Measurements from ENCODE around the gene HHAT.

Gene HHAT

GRCh38 chr1:210588357-210588756 is 259.7 kb downstream of the HHAT start:
- TF ChIP-seq, protein P1, sequence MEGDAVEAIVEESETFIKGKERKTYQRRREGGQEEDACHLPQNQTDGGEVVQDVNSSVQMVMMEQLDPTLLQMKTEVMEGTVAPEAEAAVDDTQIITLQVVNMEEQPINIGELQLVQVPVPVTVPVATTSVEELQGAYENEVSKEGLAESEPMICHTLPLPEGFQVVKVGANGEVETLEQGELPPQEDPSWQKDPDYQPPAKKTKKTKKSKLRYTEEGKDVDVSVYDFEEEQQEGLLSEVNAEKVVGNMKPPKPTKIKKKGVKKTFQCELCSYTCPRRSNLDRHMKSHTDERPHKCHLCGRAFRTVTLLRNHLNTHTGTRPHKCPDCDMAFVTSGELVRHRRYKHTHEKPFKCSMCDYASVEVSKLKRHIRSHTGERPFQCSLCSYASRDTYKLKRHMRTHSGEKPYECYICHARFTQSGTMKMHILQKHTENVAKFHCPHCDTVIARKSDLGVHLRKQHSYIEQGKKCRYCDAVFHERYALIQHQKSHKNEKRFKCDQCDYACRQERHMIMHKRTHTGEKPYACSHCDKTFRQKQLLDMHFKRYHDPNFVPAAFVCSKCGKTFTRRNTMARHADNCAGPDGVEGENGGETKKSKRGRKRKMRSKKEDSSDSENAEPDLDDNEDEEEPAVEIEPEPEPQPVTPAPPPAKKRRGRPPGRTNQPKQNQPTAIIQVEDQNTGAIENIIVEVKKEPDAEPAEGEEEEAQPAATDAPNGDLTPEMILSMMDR (IDR thresholded peaks at IDR 0.05; ENCODE audit: insufficient read depth, low read length, missing control alignments): no peak
- ChIA-PET CTCF (interaction anchor here (1.1 to 14.1 kb wide), 6 partner anchors 9 to 547 kb away, joined by 3 to 363 read pairs (median 19); partner anchors contain the start of gene KCNH1), POLR2A (interaction anchor here (1.8 kb wide), 1 partner anchor 9 kb away, joined by 6 read pairs; no protein-coding TSS in a partner anchor)
- no peak overlapping the region for H3K4me3 ChIP-seq (ENCODE audit: low read depth, low read length)
- DNase-seq (ENCODE audit: low read depth, low spot score): no peak

DNA sequence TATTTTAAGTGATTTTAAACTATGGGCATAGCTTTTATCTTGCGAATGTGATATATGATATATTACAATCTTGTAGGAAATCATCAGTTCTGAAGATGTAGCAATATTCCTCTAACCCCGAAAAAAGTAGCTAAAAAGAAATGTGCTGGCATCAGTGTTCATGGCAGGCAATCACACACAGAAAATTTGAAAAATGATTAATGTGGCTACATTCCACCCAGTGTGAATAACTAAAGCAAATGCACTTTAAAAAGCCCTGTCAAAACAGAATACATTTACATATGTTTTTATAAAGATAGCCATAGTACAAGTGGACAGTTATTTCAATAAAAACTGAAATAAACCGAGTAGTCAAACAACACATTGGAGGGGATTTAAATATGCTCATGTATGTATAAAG is 260.2 kb downstream of the HHAT start:
- DNase-seq (ENCODE audit: low read depth, low spot score): no peak
- ChIA-PET CTCF (interaction anchor here (1.2 to 14.1 kb wide), 8 partner anchors 9 to 547 kb away, joined by 3 to 363 read pairs (median 10); partner anchors contain the start of gene KCNH1), POLR2A (interaction anchor here (1.8 kb wide), 1 partner anchor 9 kb away, joined by 6 read pairs; no protein-coding TSS in a partner anchor)
- H3K4me3 ChIP-seq (ENCODE audit: low read depth, low read length): no peak overlapping the region
- TF ChIP-seq, protein P1 (IDR thresholded peaks at IDR 0.05; ENCODE audit: insufficient read depth, low read length, missing control alignments): no peak

DNA sequence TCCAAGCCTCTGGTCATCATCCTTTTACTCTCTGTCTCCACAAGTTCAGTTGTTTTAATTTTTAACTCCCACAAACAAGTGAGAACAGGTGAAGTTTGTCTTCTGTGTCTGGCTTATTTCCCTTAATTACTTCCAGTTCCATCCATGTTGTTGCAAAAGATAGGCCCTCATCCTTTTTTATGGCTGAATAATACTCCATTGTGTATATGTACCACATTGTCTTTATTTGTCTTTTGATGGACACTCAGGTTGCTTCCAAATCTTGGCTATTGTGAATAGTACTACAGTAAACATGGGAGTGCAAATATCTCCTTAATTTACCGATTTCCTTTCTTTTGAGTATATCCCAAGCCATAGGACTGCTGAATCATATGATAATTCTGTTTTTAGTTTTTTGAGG is 262.5 kb downstream of the HHAT start:
- no peak for DNase-seq (ENCODE audit: low read depth, low spot score)
- TF ChIP-seq, protein P1 (IDR thresholded peaks at IDR 0.05; ENCODE audit: insufficient read depth, low read length, missing control alignments): no peak
- ChIA-PET CTCF (interaction anchor here (14.1 kb wide), 1 partner anchor 544 kb away, joined by 363 read pairs; the partner anchor contains the start of gene KCNH1), POLR2A (no interaction called here)
- no peak overlapping the region for H3K4me3 ChIP-seq (ENCODE audit: low read depth, low read length)

DNA sequence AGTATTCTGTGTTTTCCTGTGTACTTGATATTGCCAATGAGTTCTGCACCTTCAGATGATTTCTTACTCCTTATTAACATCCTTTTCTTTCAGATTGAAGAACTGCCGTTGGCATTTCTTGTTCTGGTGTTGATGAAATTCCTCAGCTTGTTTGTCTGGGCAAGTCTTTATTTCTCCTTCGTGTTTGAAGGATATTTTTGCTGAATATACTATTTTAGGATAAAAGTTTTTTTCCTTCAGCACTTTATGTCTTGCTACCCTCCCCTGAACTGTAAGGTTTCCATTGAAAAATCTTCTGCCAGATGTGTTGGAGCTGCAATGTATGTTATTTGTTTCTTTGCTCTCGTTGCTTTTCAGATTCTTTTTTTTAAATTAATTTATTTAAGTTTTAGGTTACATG is 265.9 kb downstream of the HHAT start:
- H3K4me3 ChIP-seq (ENCODE audit: low read depth, low read length): no peak overlapping the region
- ChIA-PET POLR2A (no interaction called here), CTCF (interaction anchor here (14.1 kb wide), 1 partner anchor 541 kb away, joined by 363 read pairs; the partner anchor contains the start of gene KCNH1)
- no peak for DNase-seq (ENCODE audit: low read depth, low spot score)
- TF ChIP-seq, protein P1 (IDR thresholded peaks at IDR 0.05; ENCODE audit: insufficient read depth, low read length, missing control alignments): no peak

DNA sequence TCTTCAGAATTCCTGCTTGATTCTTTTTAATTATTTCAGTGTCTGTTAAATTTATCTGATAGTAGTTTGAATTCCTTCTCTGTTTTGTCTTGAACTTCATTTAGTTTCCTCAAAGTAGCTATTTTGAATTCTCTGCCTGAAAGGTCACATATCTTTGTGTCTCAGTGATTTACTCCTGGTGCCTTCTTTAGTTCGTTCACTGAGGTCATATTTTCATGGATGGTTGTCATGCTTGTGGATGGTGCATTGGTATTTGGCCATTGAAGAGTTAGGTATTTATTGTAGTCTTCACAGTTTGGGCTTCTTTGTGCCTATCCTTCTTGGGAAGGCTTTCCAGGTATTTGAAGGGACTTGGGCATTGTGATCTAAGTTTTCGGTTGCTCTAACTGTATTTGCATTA is 267.9 kb downstream of the HHAT start:
- H3K4me3 ChIP-seq (ENCODE audit: low read depth, low read length): no peak overlapping the region
- ChIA-PET POLR2A (interaction anchor here (0.9 kb wide), 1 partner anchor 103 kb away, joined by 3 read pairs; no protein-coding TSS in a partner anchor), CTCF (interaction anchor here (1.0 to 6.4 kb wide), 6 partner anchors 8 to 538 kb away, joined by 3 to 29 read pairs (median 12); partner anchors contain the start of gene KCNH1)
- DNase-seq (ENCODE audit: low read depth, low spot score): no peak
- TF ChIP-seq, protein P1 (IDR thresholded peaks at IDR 0.05; ENCODE audit: insufficient read depth, low read length, missing control alignments): no peak

DNA sequence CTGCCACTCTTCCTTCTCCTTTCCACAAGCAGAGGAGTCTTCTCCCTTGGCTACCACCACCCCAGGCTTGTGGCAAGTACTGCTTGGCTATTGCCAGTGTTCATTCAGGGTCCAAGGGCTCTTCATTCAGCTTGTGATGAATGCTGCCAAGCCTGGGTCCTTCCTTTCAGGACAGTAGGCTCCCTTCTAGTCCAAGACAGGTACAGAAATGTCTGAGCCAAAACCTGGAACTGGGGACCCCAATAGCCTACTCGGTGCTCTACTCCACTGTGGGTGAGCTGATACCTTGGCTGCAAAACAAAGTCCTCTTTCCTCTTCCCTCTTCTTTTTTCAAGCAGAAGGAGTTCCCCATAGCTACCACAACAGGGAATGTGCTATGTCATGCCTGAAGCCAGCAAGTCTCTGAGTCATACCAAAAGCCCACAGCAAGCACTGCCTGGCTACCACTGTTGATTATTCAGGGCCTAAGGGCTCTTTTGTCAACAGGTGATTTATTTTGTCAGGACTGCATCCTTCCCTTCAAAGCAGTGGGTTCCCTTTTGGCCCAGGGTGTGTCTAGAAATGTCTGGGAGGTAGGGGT is 268.9 kb downstream of the HHAT start:
- TF ChIP-seq, protein P1 (IDR thresholded peaks at IDR 0.05; ENCODE audit: insufficient read depth, low read length, missing control alignments): no peak
- POLR2A ChIA-PET: interaction anchor here (0.6 to 1.0 kb wide), 6 partner anchors 9 to 537 kb away, joined by 3 to 6 read pairs (median 3); partner anchors contain the start of gene KCNH1
- peak; percentile 86 for DNase-seq (ENCODE audit: low read depth, low spot score)
- CTCF ChIA-PET: interaction anchor here (1.0 to 6.4 kb wide), 6 partner anchors 9 to 537 kb away, joined by 3 to 29 read pairs (median 12); partner anchors contain the start of gene KCNH1
- H3K4me3 ChIP-seq (ENCODE audit: low read depth, low read length): no peak overlapping the region

Data from AG04449 (cell line).